ENCODE measurements around the gene TMEM52B. TPM values are rescaled to one million over a fixed set of nuclear protein-coding genes. Genes with fewer than 3 reads are reported as not detected.

TMEM52B gene
- total and polyA plus RNA-seq, 4 donors, result 0.37 TPM; not detected in 3

GRCh38 chr12:10174986-10175614 lies 3.7 kb upstream of the TMEM52B start:
- no peak overlapping the region for H3K27ac ChIP-seq (ENCODE audit: low read depth in 1 of 2, low read length in 2 of 2)
- no peak overlapping the region for H3K4me3 ChIP-seq (ENCODE audit: low read depth in 1 of 3, low read length in 3 of 3)
- no peak overlapping the region for H3K9ac ChIP-seq (ENCODE audit: low read depth in 1 of 2, low read length in 2 of 2)
- H3K27me3 ChIP-seq (ENCODE audit: control insufficient read depth in 4 of 4, insufficient read depth in 4 of 4, low read length in 3 of 4), result peaks cover 0 to 3% (median 0%) of the 10 kb centered on the region in 4 donors
- no peaks in the 10 kb centered on the region for H3K9me3 ChIP-seq (ENCODE audit: control insufficient read depth in 4 of 4, low read length in 3 of 4)
- no peak for DNase-seq (ENCODE audit: low spot score)
- H3K36me3 ChIP-seq (ENCODE audit: control insufficient read depth in 4 of 4, insufficient read depth in 3 of 4, low read depth in 1 of 4, low read length in 3 of 4), result no peaks in the 10 kb centered on the region
- H3K4me1 ChIP-seq (ENCODE audit: control insufficient read depth in 4 of 4, insufficient read depth in 4 of 4, low read length in 3 of 4), result no peaks in the 10 kb centered on the region
- 76% methylated on average over 2 of the region's 2 CpGs for WGBS
- TF ChIP-seq ZBTB33 (IDR thresholded peaks at IDR 0.05) (no peak), ATF3 (IDR thresholded peaks at IDR 0.05) (no peak), YY1 (IDR thresholded peaks at IDR 0.05) (no peak), FOXA2 (IDR thresholded peaks at IDR 0.05) (no peak), REST (IDR thresholded peaks at IDR 0.05) (no peak), HNF4A (conservative IDR thresholded peaks at IDR 0.05) (no peak), CTCF (IDR thresholded peaks at IDR 0.05; ENCODE audit: low read depth, low read length, missing input control) (no peak), JUND (IDR thresholded peaks at IDR 0.05) (no peak), MAX (IDR thresholded peaks at IDR 0.05) (no peak), EGR1 (IDR thresholded peaks at IDR 0.05; ENCODE audit: low read depth in 2 of 2) (no peak), NR2F2 (IDR thresholded peaks at IDR 0.05) (no peak), HNF4G (IDR thresholded peaks at IDR 0.05) (no peak), RXRA (IDR thresholded peaks at IDR 0.05) (no peak), FOXA1 (IDR thresholded peaks at IDR 0.05) (no peak), RAD21 (IDR thresholded peaks at IDR 0.05) (no peak), TAF1 (conservative IDR thresholded peaks at IDR 0.05) (no peak), SP1 (IDR thresholded peaks at IDR 0.05) (no peak), GABPA (IDR thresholded peaks at IDR 0.05 in 1 of 2, conservative IDR thresholded peaks at IDR 0.05 in 1 of 2) (no peak)
